ENCODE measurements around the gene CDH12. TPM values are rescaled to one million over a fixed set of nuclear protein-coding genes. Genes with fewer than 3 reads are reported as not detected.

The CDH12 gene
- total RNA-seq, 1 donor from 2014 or later: 0.11 TPM

- no peaks in the 10 kb centered on the region for H3K9me3 ChIP-seq
- H3K36me3 ChIP-seq: no peaks in the 10 kb centered on the region
- H3K27ac ChIP-seq: no peak overlapping the region
- TF ChIP-seq CTCF (IDR thresholded peaks at IDR 0.05): no peak
- no peaks in the 10 kb centered on the region for H3K4me1 ChIP-seq
- intact Hi-C loops (cut with DNase I): no loop called here
- H3K27me3 ChIP-seq: no peaks in the 10 kb centered on the region
- no peak for DNase-seq (ENCODE audit: low spot score in 2 of 2)
- no peak overlapping the region for H3K4me3 ChIP-seq
These were observed 764.6 kb downstream of the CDH12 start for GRCh38 chr5:22088517-22088916.

GRCh38 chr5:22079566-22079965, 773.6 kb downstream of the CDH12 start:
- H3K4me3 ChIP-seq: no peak overlapping the region
- no peaks in the 10 kb centered on the region for H3K27me3 ChIP-seq
- no peak for DNase-seq (ENCODE audit: low spot score in 2 of 2)
- H3K4me1 ChIP-seq: no peaks in the 10 kb centered on the region
- H3K36me3 ChIP-seq: no peaks in the 10 kb centered on the region
- H3K9me3 ChIP-seq: no peaks in the 10 kb centered on the region
- intact Hi-C loops (cut with DNase I): no loop called here
- no peak overlapping the region for H3K27ac ChIP-seq
- no peak for TF ChIP-seq CTCF (IDR thresholded peaks at IDR 0.05)

GRCh38 chr5:22079002-22079401, 774.1 kb downstream of the CDH12 start:
- H3K36me3 ChIP-seq: no peaks in the 10 kb centered on the region
- intact Hi-C loops (cut with DNase I): no loop called here
- no peaks in the 10 kb centered on the region for H3K27me3 ChIP-seq
- no peak overlapping the region for H3K27ac ChIP-seq
- H3K9me3 ChIP-seq: no peaks in the 10 kb centered on the region
- no peak for DNase-seq (ENCODE audit: low spot score in 2 of 2)
- no peak overlapping the region for H3K4me3 ChIP-seq
- H3K4me1 ChIP-seq: no peaks in the 10 kb centered on the region
- TF ChIP-seq CTCF (IDR thresholded peaks at IDR 0.05): no peak

GRCh38 chr5:22076586-22076985, 776.6 kb downstream of the CDH12 start:
- intact Hi-C loops (cut with DNase I): no loop called here
- Histone ChIP-seq H3K4me3 (no peak overlapping the region), H3K36me3 (no peaks in the 10 kb centered on the region), H3K4me1 (no peaks in the 10 kb centered on the region), H3K27ac (no peak overlapping the region), H3K9me3 (no peaks in the 10 kb centered on the region), H3K27me3 (no peaks in the 10 kb centered on the region)
- TF ChIP-seq CTCF (IDR thresholded peaks at IDR 0.05): no peak
- no peak for DNase-seq (ENCODE audit: low spot score in 2 of 2)

GRCh38 chr5:22070186-22070728, 782.9 kb downstream of the CDH12 start:
- intact Hi-C loops (cut with DNase I): no loop called here
- H3K4me1 ChIP-seq: no peaks in the 10 kb centered on the region
- H3K9me3 ChIP-seq: no peaks in the 10 kb centered on the region
- DNase-seq (ENCODE audit: low spot score in 2 of 2): no peak
- H3K36me3 ChIP-seq: no peaks in the 10 kb centered on the region
- H3K27me3 ChIP-seq: no peaks in the 10 kb centered on the region
- no peak overlapping the region for H3K4me3 ChIP-seq
- no peak for TF ChIP-seq CTCF (IDR thresholded peaks at IDR 0.05)
- H3K27ac ChIP-seq: no peak overlapping the region

GRCh38 chr5:22063717-22064116, 789.4 kb downstream of the CDH12 start:
- TF ChIP-seq CTCF (IDR thresholded peaks at IDR 0.05): no peak
- Histone ChIP-seq H3K4me1 (no peaks in the 10 kb centered on the region), H3K27ac (no peak overlapping the region), H3K4me3 (no peak overlapping the region), H3K27me3 (no peaks in the 10 kb centered on the region), H3K36me3 (no peaks in the 10 kb centered on the region), H3K9me3 (no peaks in the 10 kb centered on the region)
- DNase-seq (ENCODE audit: low spot score in 2 of 2): no peak
- intact Hi-C loops (cut with DNase I): no loop called here

Data from ascending aorta (tissue), 2 donors.